ENCODE data around the gene RBM10.

Gene RBM10

DNA sequence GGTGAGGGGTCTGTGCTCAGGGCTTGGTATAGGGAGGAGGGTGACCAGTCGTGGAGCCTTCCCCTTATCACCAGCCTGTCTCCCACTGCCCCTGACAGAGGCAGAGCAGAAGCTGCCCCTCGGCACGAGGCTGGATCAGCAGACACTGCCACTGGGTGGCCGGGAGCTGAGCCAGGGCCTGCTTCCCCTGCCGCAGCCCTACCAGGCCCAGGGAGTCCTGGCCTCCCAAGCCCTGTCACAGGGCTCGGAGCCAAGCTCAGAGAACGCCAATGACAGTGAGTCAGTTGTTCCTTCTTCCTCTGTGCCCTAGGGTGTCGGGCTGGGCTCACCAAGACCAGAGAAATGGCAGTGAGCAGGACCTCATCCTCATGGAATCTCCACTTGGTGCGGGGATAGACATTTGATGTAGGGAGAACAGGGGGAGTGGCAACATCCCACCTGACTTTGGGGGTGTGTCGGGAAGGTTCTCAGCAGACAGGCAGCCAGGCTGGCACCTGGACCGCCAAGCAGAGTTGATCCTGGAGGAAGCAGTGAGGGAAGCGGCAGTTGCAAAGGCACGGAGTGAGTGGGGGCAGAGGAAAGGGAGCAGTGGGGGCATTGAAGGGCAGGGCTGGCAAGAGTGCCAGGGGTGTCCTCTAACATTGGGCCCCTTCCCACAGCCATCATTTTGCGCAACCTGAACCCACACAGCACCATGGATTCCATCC, 34.4 kb downstream of the RBM10 start:
- Histone ChIP-seq H3K4me1 (ENCODE audit: control insufficient read depth, low read length) (no peaks in the 10 kb centered on the region), H3K27me3 (ENCODE audit: control insufficient read depth, low read length) (no peaks in the 10 kb centered on the region), H3K79me2 (ENCODE audit: control insufficient read depth, low read length) (no peaks in the 10 kb centered on the region), H3K9me2 (replicated peaks; ENCODE audit: control insufficient read depth, low read length) (no peaks in the 10 kb centered on the region), H3K36me3 (ENCODE audit: control insufficient read depth, low read length) (peaks cover 41% of the 10 kb centered on the region), H3F3A (ENCODE audit: control insufficient read depth, insufficient read depth) (no peaks in the 10 kb centered on the region), H3K4me3 (ENCODE audit: low read length) (no peak overlapping the region), H4K20me1 (ENCODE audit: control insufficient read depth, insufficient read depth, low read depth, low read length) (no peaks in the 10 kb centered on the region), H3K4me2 (ENCODE audit: low read length) (no peak overlapping the region), H3K9me3 (ENCODE audit: control insufficient read depth, insufficient read depth, low read length) (no peaks in the 10 kb centered on the region), H3K27ac (ENCODE audit: low read depth, low read length) (no peak overlapping the region)
- no peak for TF ChIP-seq EZH2phosphoT487 (IDR thresholded peaks at IDR 0.05; ENCODE audit: borderline replicate concordance, low read length)
- TF ChIP-seq, protein P1, sequence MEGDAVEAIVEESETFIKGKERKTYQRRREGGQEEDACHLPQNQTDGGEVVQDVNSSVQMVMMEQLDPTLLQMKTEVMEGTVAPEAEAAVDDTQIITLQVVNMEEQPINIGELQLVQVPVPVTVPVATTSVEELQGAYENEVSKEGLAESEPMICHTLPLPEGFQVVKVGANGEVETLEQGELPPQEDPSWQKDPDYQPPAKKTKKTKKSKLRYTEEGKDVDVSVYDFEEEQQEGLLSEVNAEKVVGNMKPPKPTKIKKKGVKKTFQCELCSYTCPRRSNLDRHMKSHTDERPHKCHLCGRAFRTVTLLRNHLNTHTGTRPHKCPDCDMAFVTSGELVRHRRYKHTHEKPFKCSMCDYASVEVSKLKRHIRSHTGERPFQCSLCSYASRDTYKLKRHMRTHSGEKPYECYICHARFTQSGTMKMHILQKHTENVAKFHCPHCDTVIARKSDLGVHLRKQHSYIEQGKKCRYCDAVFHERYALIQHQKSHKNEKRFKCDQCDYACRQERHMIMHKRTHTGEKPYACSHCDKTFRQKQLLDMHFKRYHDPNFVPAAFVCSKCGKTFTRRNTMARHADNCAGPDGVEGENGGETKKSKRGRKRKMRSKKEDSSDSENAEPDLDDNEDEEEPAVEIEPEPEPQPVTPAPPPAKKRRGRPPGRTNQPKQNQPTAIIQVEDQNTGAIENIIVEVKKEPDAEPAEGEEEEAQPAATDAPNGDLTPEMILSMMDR (IDR thresholded peaks at IDR 0.05; ENCODE audit: low read depth, low read length, poor library complexity, severe bottlenecking): no peak

DNA sequence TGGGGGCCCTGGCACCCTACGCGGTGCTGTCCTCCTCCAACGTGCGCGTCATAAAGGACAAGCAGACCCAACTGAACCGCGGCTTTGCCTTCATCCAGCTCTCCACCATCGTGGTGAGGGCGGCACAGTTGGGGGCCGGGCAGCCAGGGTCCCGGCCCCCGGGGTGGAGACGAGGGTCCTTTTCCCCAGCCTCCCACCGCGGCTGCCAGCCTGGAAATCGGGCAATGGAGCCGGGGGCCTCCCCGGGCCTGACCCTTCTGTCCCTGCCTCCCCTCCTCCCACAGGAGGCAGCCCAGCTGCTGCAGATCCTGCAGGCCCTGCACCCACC, 34.9 kb downstream of the RBM10 start:
- no peaks in the 10 kb centered on the region for H3F3A ChIP-seq (ENCODE audit: control insufficient read depth, insufficient read depth)
- no peaks in the 10 kb centered on the region for H3K79me2 ChIP-seq (ENCODE audit: control insufficient read depth, low read length)
- H3K9me2 ChIP-seq (replicated peaks; ENCODE audit: control insufficient read depth, low read length): no peaks in the 10 kb centered on the region
- no peaks in the 10 kb centered on the region for H3K9me3 ChIP-seq (ENCODE audit: control insufficient read depth, insufficient read depth, low read length)
- TF ChIP-seq EZH2phosphoT487 (IDR thresholded peaks at IDR 0.05; ENCODE audit: borderline replicate concordance, low read length): no peak
- TF ChIP-seq, protein P1 (IDR thresholded peaks at IDR 0.05; ENCODE audit: low read depth, low read length, poor library complexity, severe bottlenecking): no peak
- H3K4me3 ChIP-seq (ENCODE audit: low read length): no peak overlapping the region
- no peaks in the 10 kb centered on the region for H4K20me1 ChIP-seq (ENCODE audit: control insufficient read depth, insufficient read depth, low read depth, low read length)
- H3K36me3 ChIP-seq (ENCODE audit: control insufficient read depth, low read length): peaks cover 41% of the 10 kb centered on the region
- H3K4me2 ChIP-seq (ENCODE audit: low read length): no peak overlapping the region
- no peaks in the 10 kb centered on the region for H3K4me1 ChIP-seq (ENCODE audit: control insufficient read depth, low read length)
- H3K27me3 ChIP-seq (ENCODE audit: control insufficient read depth, low read length): no peaks in the 10 kb centered on the region
- H3K27ac ChIP-seq (ENCODE audit: low read depth, low read length): no peak overlapping the region

DNA sequence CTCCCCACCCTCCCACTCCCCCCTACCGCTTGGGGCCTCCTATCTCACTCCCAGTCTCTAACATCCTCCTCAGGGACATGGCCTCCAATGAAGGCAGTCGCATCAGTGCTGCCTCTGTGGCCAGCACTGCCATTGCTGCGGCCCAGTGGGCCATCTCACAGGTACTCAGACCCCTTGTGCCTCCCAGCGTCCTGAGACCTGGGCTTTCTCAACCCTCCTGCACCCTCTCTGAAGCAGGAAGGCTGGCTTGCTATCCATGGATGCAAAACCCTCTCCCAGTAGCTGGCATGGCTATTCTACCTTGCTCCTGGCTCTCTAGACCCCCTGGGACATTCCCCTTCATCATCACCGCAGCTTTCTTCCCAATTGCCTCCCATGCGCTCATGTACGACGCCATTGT, 35.3 kb downstream of the RBM10 start:
- H3K27me3 ChIP-seq (ENCODE audit: control insufficient read depth, low read length): no peaks in the 10 kb centered on the region
- no peak overlapping the region for H3K27ac ChIP-seq (ENCODE audit: low read depth, low read length)
- no peak overlapping the region for H3K4me2 ChIP-seq (ENCODE audit: low read length)
- no peaks in the 10 kb centered on the region for H4K20me1 ChIP-seq (ENCODE audit: control insufficient read depth, insufficient read depth, low read depth, low read length)
- H3K9me3 ChIP-seq (ENCODE audit: control insufficient read depth, insufficient read depth, low read length): no peaks in the 10 kb centered on the region
- H3K4me3 ChIP-seq (ENCODE audit: low read length): no peak overlapping the region
- no peaks in the 10 kb centered on the region for H3F3A ChIP-seq (ENCODE audit: control insufficient read depth, insufficient read depth)
- H3K9me2 ChIP-seq (replicated peaks; ENCODE audit: control insufficient read depth, low read length): no peaks in the 10 kb centered on the region
- H3K4me1 ChIP-seq (ENCODE audit: control insufficient read depth, low read length): no peaks in the 10 kb centered on the region
- no peaks in the 10 kb centered on the region for H3K79me2 ChIP-seq (ENCODE audit: control insufficient read depth, low read length)
- peaks cover 41% of the 10 kb centered on the region for H3K36me3 ChIP-seq (ENCODE audit: control insufficient read depth, low read length)
- no peak for TF ChIP-seq EZH2phosphoT487 (IDR thresholded peaks at IDR 0.05; ENCODE audit: borderline replicate concordance, low read length)

DNA sequence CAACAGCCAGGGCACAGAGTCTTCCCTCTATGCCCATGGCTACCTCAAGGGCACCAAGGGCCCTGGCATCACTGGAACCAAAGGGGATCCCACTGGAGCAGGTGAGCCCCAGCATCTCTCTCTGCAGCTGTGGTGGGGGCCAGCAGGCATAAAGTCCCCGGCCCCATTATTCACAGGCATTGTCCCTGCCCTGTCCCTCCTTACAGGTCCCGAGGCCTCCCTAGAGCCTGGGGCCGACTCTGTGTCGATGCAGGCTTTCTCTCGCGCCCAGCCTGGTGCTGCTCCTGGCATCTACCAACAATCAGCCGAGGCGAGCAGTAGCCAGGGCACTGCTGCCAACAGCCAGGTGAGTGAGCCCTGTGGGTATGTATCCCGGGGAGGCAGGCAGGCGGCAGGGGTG, 36.3 kb downstream of the RBM10 start:
- TF ChIP-seq, protein P1 (IDR thresholded peaks at IDR 0.05; ENCODE audit: low read depth, low read length, poor library complexity, severe bottlenecking): no peak
- no peak for TF ChIP-seq EZH2phosphoT487 (IDR thresholded peaks at IDR 0.05; ENCODE audit: borderline replicate concordance, low read length)
- Histone ChIP-seq H3K4me1 (ENCODE audit: control insufficient read depth, low read length) (no peaks in the 10 kb centered on the region), H3K79me2 (ENCODE audit: control insufficient read depth, low read length) (no peaks in the 10 kb centered on the region), H3K9me2 (replicated peaks; ENCODE audit: control insufficient read depth, low read length) (no peaks in the 10 kb centered on the region), H4K20me1 (ENCODE audit: control insufficient read depth, insufficient read depth, low read depth, low read length) (no peaks in the 10 kb centered on the region), H3K36me3 (ENCODE audit: control insufficient read depth, low read length) (peaks cover 46% of the 10 kb centered on the region), H3K9me3 (ENCODE audit: control insufficient read depth, insufficient read depth, low read length) (no peaks in the 10 kb centered on the region), H3K4me3 (ENCODE audit: low read length) (no peak overlapping the region), H3F3A (ENCODE audit: control insufficient read depth, insufficient read depth) (no peaks in the 10 kb centered on the region), H3K27ac (ENCODE audit: low read depth, low read length) (no peak overlapping the region), H3K4me2 (ENCODE audit: low read length) (no peak overlapping the region), H3K27me3 (ENCODE audit: control insufficient read depth, low read length) (no peaks in the 10 kb centered on the region)
